Small intestine (tissue), 7 donors: ENCODE results near the gene LMCD1. TPM values are rescaled to one million over a fixed set of nuclear protein-coding genes. Genes with fewer than 3 reads are reported as not detected.

Experiments used
- DNase-seq, 2 donors: peaks; one replicate each; pipeline versions ENCODE4 v3.0.0 to v3.0.0-alpha.2; 2013
- FAIRE-seq: peaks from 2 replicates; lab custom pipeline; 2012; peaks lifted over from hg19 to GRCh38; lab: Jason Lieb, UNC
- H3K27ac ChIP-seq, 3 donors: one replicate each; pipeline ENCODE4 v1.5.1; 2013; ENCODE audit warnings: low read length in 2 of 3, mild to moderate bottlenecking in 2 of 3, control low read depth in 1 of 3, inconsistent platforms in 1 of 3, low read depth in 1 of 3, moderate library complexity in 1 of 3
- H3K27me3 ChIP-seq, 3 donors: one replicate each; pipeline ENCODE4 v1.6.1; 2013; ENCODE audit warnings: low read length in 3 of 3, inconsistent platforms in 1 of 3; ENCODE audit not compliant: control insufficient read depth in 3 of 3, insufficient read depth in 3 of 3
- H3K36me3 ChIP-seq, 3 donors: one replicate each; pipeline ENCODE4 v1.6.1; 2013; ENCODE audit warnings: low read length in 3 of 3, inconsistent platforms in 1 of 3, low read depth in 1 of 3, mild to moderate bottlenecking in 1 of 3, moderate library complexity in 1 of 3; ENCODE audit not compliant: control insufficient read depth in 3 of 3, insufficient read depth in 2 of 3
- H3K4me1 ChIP-seq, 3 donors: one replicate each; pipeline ENCODE4 v1.6.1; 2013; ENCODE audit warnings: low read length in 2 of 3, inconsistent platforms in 1 of 3, low read depth in 1 of 3, mild to moderate bottlenecking in 1 of 3, moderate library complexity in 1 of 3; ENCODE audit not compliant: control insufficient read depth in 3 of 3, insufficient read depth in 2 of 3
- H3K4me3 ChIP-seq, 3 donors: one replicate each; pipeline ENCODE4 v1.5.1; 2013; ENCODE audit warnings: low read length in 3 of 3, control low read depth in 1 of 3, inconsistent platforms in 1 of 3, low read depth in 1 of 3, mild to moderate bottlenecking in 1 of 3, moderate library complexity in 1 of 3
- H3K9me3 ChIP-seq, 2 donors: one replicate each; pipeline ENCODE4 v1.6.1; 2013; ENCODE audit warnings: low read depth in 1 of 2, low read length in 1 of 2; ENCODE audit not compliant: control insufficient read depth in 2 of 2, insufficient read depth in 1 of 2
- WGBS, 3 donors: extraction: QIAGEN DNeasy Blood & Tissue Kit; methylation state at CpG; one replicate each; pipeline ENCODE4 v1.1.7; 2013; 5-methylcytosine and 5-hydroxymethylcytosine counted together
- polyA plus RNA-seq, 4 donors: library from polyadenylated mRNA; stranded (reverse) in 3 of 4; unstranded in 1 of 4; fragments of 200-250 nt in 3 of 4; fragments of 120-200 nt in 1 of 4; gene quantifications; one replicate each; pipeline versions ENCODE4 v1.2.1 to v1.2.3, GENCODE V29; 2013
- donor health status: healthy with polysubstance abuse.
- donor health status: control.
- donor health status: control.
- donor health status: Bipolar disorder and iron deficiency.
- donor health status: healthy.

LMCD1 gene
- polyA plus RNA-seq, 4 donors, result 2.5 to 29.4 (median 14.7) TPM

GRCh38 chr3:8563597-8563996, 62.0 kb downstream of the LMCD1 start:
- H3K4me1 ChIP-seq, result no peaks in the 10 kb centered on the region
- H3K4me3 ChIP-seq, result no peak overlapping the region
- no peak for FAIRE-seq
- H3K27ac ChIP-seq, result no peak overlapping the region
- no peak for DNase-seq
- H3K9me3 ChIP-seq, result no peaks in the 10 kb centered on the region
- no peaks in the 10 kb centered on the region for H3K27me3 ChIP-seq
- peaks cover 0 to 12% (median 0%) of the 10 kb centered on the region in 3 donors for H3K36me3 ChIP-seq
- 90 to 99% (median 90%) methylated on average over 4 of the region's 4 CpGs for WGBS, 3 donors

DNA sequence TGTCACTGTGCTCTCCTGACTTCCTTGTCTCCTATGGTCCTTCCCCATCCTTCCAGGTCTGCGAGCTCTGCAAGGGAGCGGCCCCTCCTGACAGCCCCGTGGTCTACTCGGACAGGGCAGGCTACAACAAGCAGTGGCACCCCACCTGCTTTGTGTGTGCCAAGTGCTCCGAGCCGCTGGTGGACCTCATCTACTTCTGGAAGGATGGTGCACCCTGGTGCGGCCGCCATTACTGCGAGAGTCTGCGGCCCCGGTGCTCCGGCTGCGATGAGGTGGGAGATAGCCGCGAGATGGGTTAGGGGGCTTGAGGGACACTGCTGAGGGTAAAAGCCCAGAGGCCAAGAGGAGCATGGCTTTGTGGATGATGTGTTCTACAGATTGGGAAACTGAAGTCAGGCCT, 63.8 kb downstream of the LMCD1 start:
- WGBS, 3 donors, result 95 to 98% (median 97%) methylated on average over 15 of the region's 15 CpGs
- Histone ChIP-seq H3K27ac (no peak overlapping the region), H3K27me3 (no peaks in the 10 kb centered on the region), H3K9me3 (no peaks in the 10 kb centered on the region), H3K36me3 (peaks cover 0 to 11% (median 0%) of the 10 kb centered on the region in 3 donors), H3K4me1 (no peaks in the 10 kb centered on the region), H3K4me3 (no peak overlapping the region)
- FAIRE-seq (no peak), DNase-seq (no peak)

- peaks cover 0 to 11% (median 0%) of the 10 kb centered on the region in 3 donors for H3K36me3 ChIP-seq
- no peaks in the 10 kb centered on the region for H3K9me3 ChIP-seq
- no peaks in the 10 kb centered on the region for H3K4me1 ChIP-seq
- WGBS, 3 donors, result 89 to 94% (median 89%) methylated on average over 7 of the region's 7 CpGs
- no peak overlapping the region for H3K27ac ChIP-seq
- H3K4me3 ChIP-seq, result no peak overlapping the region
- H3K27me3 ChIP-seq, result no peaks in the 10 kb centered on the region
- FAIRE-seq (no peak), DNase-seq (no peak)
These were observed 66.4 kb downstream of the LMCD1 start for GRCh38 chr3:8567784-8568575.

DNA sequence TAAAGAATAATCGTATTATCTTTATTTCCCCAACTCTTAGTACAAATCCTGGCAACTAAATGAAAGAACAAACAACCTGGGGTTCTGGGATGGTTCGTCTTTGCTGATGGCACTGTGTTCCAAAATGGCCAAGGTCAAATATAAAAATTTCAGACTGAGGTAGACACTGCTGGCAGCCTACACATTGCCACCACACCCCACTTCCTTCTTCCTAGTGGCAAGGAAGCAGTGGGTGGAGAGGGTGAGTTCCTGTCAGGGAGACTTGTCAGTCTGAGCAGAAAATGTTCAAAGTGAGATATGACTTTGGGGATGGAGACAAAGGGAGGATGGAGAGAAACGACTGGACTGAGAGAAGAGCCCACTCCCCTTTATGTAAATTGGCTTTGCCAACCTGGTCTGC, 69.6 kb downstream of the LMCD1 start:
- 50 to 85% (median 70%) methylated on average over 2 to 3 of the region's 3 CpGs for WGBS, 3 donors
- FAIRE-seq, result no peak
- no peak overlapping the region for H3K27ac ChIP-seq

GRCh38 chr3:8573342-8573926, 71.8 kb downstream of the LMCD1 start:
- Histone ChIP-seq H3K4me3 (no peak overlapping the region), H3K36me3 (peaks cover 0 to 4% (median 0%) of the 10 kb centered on the region in 3 donors), H3K9me3 (no peaks in the 10 kb centered on the region), H3K27ac (no peak overlapping the region), H3K27me3 (no peaks in the 10 kb centered on the region), H3K4me1 (no peaks in the 10 kb centered on the region)
- no peak for FAIRE-seq
- DNase-seq, result no peak
- WGBS, 3 donors, result 61 to 79% (median 70%) methylated on average over 4 of the region's 4 CpGs

More for the DNA sequence above, 69.6 kb downstream of the LMCD1 start:
- H3K4me3 ChIP-seq, result no peak overlapping the region
- H3K9me3 ChIP-seq, result no peaks in the 10 kb centered on the region
- no peaks in the 10 kb centered on the region for H3K27me3 ChIP-seq
- no peak for DNase-seq
- peaks cover 0 to 8% (median 0%) of the 10 kb centered on the region in 3 donors for H3K36me3 ChIP-seq
- no peaks in the 10 kb centered on the region for H3K4me1 ChIP-seq

DNA sequence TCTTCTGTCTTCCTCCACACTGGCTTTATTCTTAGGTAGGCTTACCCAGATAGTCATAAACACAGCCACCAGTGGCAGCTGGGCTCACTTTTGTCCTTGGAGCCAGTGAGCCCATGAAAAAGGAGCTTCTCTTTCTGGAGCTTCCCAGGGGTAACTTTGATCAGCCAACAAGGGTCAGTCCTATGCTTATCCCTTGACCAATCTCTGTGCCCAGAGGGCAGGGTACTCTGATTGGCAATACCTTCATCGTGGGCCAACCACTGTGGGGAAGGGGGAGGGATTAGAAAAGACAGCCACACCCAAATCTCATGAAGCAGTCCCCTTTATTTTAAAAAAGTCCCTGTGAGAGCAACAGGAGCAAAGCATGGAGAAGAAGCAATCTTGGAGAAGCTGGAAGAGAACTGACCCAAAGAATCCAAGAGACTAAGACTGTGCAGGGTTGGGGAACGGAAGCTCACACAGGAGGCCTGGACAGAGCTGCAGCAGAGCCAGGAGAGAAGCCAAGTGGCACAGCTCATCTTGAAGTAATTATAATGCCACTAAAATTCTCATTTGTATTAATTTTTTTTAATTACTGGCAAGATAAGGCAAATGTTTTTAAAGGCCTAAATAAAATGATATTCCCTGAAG, 72.5 kb downstream of the LMCD1 start:
- Histone ChIP-seq H3K36me3 (peaks cover 0 to 4% (median 0%) of the 10 kb centered on the region in 3 donors), H3K27me3 (no peaks in the 10 kb centered on the region), H3K4me3 (no peak overlapping the region), H3K4me1 (no peaks in the 10 kb centered on the region), H3K9me3 (no peaks in the 10 kb centered on the region), H3K27ac (peak overlapping the region in 1 of 3 donors; percentile 8)
- DNase-seq (no peak), FAIRE-seq (no peak)
- WGBS, 3 donors, result 75 to 80% (median 76%) methylated on average over 2 of the region's 2 CpGs

DNA sequence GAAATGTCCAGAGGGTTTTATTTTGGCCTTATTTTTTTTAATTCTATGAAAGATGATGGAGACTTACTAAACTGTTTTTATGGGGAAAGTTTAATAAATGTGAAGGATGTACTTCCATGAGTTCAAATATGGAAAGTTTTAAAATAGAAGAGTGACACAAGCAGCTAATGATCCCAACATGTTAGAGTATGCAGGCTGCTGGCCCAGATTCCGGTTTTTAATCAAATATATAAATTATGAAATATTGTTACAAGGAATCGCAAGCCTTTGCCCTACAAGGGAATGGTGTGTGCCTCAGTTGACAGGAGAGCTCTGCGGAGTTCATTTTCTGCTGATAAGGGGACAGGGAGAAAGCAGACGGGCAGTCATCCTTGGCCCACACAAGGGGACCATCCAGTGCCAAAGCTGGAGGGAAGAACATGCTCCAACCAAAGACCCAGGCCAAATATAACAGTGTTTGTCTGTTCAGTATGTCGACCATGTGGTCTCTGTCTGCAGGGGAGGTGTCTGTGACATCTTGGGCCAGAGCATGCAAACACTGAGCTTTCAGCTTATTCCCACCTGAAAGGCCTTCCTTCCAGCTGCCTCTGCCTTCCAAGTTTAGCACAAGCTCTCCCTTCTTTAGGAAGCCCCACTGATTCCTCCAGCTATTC, 73.2 kb downstream of the LMCD1 start:
- H3K36me3 ChIP-seq, result peaks cover 0 to 4% (median 0%) of the 10 kb centered on the region in 3 donors
- FAIRE-seq (no peak), DNase-seq (no peak)
- H3K4me3 ChIP-seq, result no peak overlapping the region
- 73 to 90% (median 79%) methylated on average over 5 of the region's 5 CpGs for WGBS, 3 donors
- no peaks in the 10 kb centered on the region for H3K9me3 ChIP-seq
- H3K4me1 ChIP-seq, result no peaks in the 10 kb centered on the region
- H3K27ac ChIP-seq, result peak overlapping the region in 1 of 3 donors; percentile 5
- no peaks in the 10 kb centered on the region for H3K27me3 ChIP-seq
